C4-2B (cell line): ENCODE measurements around the gene TSPAN12.

Source experiments
- ZFX ChIP-seq: fragments of 450-650 bp; IDR thresholded peaks from 2 replicates; pipeline ENCODE4 v1.6.1; 2017
- TF ChIP-seq, protein P1 (sequence below): fragments of 450-650 bp; conservative IDR thresholded peaks from 2 replicates; pipeline ENCODE4 v1.5.1; 2017; ENCODE audit warnings: mild to moderate bottlenecking

DNA sequence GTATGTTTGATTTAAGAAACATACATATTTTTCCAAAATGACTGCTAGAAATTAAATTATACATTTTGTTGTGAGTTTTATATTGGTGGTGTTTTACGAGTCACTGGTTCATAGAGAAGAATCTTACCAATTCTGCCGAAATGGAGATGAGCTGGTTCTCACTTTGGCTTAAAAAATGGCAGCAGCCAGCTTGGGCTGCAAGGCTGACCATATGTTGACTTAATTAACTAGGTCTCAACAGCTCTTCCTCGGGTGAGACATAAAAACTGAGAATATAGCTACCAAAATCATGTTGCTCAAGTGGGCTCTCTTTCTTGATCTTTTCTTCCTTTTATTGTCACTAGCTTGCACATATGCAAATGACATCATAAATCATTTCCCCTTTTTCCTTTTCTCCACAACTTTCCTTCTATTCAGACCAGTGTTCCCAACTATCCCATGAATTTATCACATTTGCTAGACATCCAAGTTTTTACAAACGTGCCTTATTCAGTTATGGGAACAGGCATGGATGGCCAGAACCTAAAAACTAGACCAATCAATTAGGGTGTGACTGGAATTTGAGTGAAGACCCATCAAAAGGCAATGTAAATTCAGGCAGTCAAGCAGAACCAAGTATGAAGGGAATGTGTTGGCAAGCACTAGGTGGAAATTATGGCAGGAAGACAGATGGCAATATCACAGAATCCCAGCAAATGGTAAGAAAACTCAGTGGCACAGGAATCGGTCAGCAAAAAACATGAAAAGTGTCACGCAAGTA is 6.4 kb upstream of the TSPAN12 start:
- TF ChIP-seq, protein P1, sequence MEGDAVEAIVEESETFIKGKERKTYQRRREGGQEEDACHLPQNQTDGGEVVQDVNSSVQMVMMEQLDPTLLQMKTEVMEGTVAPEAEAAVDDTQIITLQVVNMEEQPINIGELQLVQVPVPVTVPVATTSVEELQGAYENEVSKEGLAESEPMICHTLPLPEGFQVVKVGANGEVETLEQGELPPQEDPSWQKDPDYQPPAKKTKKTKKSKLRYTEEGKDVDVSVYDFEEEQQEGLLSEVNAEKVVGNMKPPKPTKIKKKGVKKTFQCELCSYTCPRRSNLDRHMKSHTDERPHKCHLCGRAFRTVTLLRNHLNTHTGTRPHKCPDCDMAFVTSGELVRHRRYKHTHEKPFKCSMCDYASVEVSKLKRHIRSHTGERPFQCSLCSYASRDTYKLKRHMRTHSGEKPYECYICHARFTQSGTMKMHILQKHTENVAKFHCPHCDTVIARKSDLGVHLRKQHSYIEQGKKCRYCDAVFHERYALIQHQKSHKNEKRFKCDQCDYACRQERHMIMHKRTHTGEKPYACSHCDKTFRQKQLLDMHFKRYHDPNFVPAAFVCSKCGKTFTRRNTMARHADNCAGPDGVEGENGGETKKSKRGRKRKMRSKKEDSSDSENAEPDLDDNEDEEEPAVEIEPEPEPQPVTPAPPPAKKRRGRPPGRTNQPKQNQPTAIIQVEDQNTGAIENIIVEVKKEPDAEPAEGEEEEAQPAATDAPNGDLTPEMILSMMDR = no peak
- no peak for TF ChIP-seq ZFX
